ENCODE results near the gene CUL1. TPM values are rescaled to one million over a fixed set of nuclear protein-coding genes. Genes with fewer than 3 reads are reported as not detected.
"Not testable (repeated sequence)": the region's sequence is repeated elsewhere in the genome, so short reads cannot be mapped to it uniquely, and the experiment has no call there.

The CUL1 gene
- total RNA-seq, 1 experiment from 2014 or later: 37.8 TPM

DNA sequence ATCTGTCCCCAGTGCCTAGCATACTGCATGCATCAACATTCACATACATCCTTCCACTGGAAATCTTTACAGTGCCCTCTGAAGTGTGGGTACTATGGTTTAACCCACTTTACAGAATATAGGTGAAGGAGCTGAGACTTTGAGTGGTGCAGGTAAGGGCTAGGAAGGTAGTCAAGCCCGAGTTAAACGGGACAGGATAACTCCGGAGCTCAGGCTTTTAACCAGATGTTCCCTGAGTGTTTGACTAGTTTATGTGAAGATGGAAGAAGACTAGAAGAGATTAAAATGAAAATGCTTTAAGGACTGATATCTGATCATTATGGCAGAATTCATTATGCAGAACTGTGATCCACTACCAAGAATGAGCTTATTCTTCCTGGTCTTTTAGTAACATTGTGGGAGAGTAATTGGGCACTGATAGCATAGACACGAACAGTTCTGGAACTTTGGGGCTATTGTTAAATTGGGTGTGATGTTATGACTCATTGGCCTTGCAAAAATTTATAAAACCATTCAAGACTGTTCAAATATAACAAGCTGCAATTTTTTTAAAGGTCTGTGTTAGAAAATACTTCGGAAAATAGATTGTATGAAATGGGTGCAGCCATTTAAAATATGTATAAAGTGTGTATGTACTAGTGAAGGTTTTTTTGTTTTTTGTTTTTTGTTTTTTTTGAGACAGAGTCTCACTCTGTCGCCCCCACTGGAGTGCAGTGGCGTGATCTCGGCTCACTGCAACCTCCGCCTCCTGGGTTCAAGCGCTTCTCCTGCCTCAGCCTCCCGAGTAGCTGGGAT lies 4.4 kb downstream of the CUL1 start:
- CTCF ChIA-PET: no interaction called here
- no peaks in the 10 kb centered on the region for H3K9me3 Mint-ChIP-seq (ENCODE audit: low read depth, unreplicated experiment)
- intact Hi-C loops (cut with micrococcal nuclease; ENCODE audit: unreplicated experiment): no loop called here
- H3K4me3 Mint-ChIP-seq (ENCODE audit: low read depth, unreplicated experiment): no peak overlapping the region
- TF ChIP-seq CTCF (IDR thresholded peaks at IDR 0.05; ENCODE audit: unreplicated experiment): no peak
- H3K36me3 Mint-ChIP-seq (ENCODE audit: insufficient read depth, unreplicated experiment): peaks cover 32% of the 10 kb centered on the region
- peaks cover 57% of the 10 kb centered on the region for H3K4me1 Mint-ChIP-seq (ENCODE audit: low read depth, unreplicated experiment)
- H3K27me3 Mint-ChIP-seq (ENCODE audit: unreplicated experiment): no peaks in the 10 kb centered on the region
- no TSS peak for BruUV-seq (replicated peaks)
- DNase-seq: no peak
- H3K27ac Mint-ChIP-seq (ENCODE audit: unreplicated experiment): no peak overlapping the region

DNA sequence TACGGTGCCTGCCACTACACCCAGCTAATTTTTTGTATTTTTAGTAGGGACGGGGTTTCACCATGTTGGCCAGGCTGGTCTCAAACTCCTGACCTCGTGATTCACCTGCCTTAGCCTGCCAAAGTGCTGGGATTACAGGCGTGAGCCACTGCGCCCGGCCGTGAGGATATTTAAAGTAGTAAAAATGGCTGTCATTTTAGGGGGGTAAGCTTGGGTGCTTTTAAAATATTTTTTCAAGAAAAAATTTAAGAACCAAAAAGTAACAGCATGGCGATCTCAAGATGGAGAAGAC lies 4.9 kb downstream of the CUL1 start:
- BruUV-seq (replicated peaks); H3K9me3 Mint-ChIP-seq (ENCODE audit: low read depth, unreplicated experiment); intact Hi-C loops (cut with micrococcal nuclease; ENCODE audit: unreplicated experiment); H3K4me3 Mint-ChIP-seq (ENCODE audit: low read depth, unreplicated experiment); H3K27ac Mint-ChIP-seq (ENCODE audit: unreplicated experiment); H3K27me3 Mint-ChIP-seq (ENCODE audit: unreplicated experiment); DNase-seq: not testable (repeated sequence)
- Mint-ChIP-seq H3K36me3 (ENCODE audit: insufficient read depth, unreplicated experiment) (peaks cover 26% of the 10 kb centered on the region), H3K4me1 (ENCODE audit: low read depth, unreplicated experiment) (peaks cover 62% of the 10 kb centered on the region)
- CTCF ChIA-PET: interaction anchor here (0.6 kb wide), 1 partner anchor 15 kb away, joined by 3 read pairs; no protein-coding TSS in a partner anchor

DNA sequence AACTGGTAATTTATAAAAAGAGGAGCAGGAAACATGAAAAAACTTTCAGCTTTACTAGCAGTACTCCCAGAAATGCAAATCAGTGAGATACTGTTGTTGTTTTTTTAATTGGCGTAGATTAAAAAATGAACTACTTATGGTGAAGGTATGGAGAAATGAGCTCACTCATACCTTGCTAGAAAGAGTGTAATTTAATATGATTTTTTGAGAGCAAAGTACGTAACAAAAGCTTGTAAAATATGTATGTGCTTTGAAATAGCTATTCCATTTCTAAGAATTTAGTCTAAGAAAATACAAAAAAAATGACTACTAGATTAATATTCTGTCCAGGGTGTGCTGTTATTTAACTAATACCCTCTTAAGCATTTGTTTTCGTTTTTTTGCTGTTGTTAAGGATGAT lies 5.5 kb downstream of the CUL1 start:
- no TSS peak for BruUV-seq (replicated peaks)
- CTCF ChIA-PET: interaction anchor here (0.6 kb wide), 1 partner anchor 16 kb away, joined by 3 read pairs; no protein-coding TSS in a partner anchor
- DNase-seq: no peak
- no peak overlapping the region for H3K4me3 Mint-ChIP-seq (ENCODE audit: low read depth, unreplicated experiment)
- H3K4me1 Mint-ChIP-seq (ENCODE audit: low read depth, unreplicated experiment): peaks cover 63% of the 10 kb centered on the region
- no peaks in the 10 kb centered on the region for H3K9me3 Mint-ChIP-seq (ENCODE audit: low read depth, unreplicated experiment)
- intact Hi-C loops (cut with micrococcal nuclease; ENCODE audit: unreplicated experiment): no loop called here
- TF ChIP-seq CTCF (IDR thresholded peaks at IDR 0.05; ENCODE audit: unreplicated experiment): no peak
- H3K27ac Mint-ChIP-seq (ENCODE audit: unreplicated experiment): no peak overlapping the region
- H3K36me3 Mint-ChIP-seq (ENCODE audit: insufficient read depth, unreplicated experiment): peaks cover 20% of the 10 kb centered on the region
- no peaks in the 10 kb centered on the region for H3K27me3 Mint-ChIP-seq (ENCODE audit: unreplicated experiment)

- H3K36me3 Mint-ChIP-seq (ENCODE audit: insufficient read depth, unreplicated experiment): peaks cover 13% of the 10 kb centered on the region
- BruUV-seq (replicated peaks): no TSS peak
- DNase-seq: no peak
- intact Hi-C loops (cut with micrococcal nuclease; ENCODE audit: unreplicated experiment): no loop called here
- CTCF ChIA-PET: interaction anchor here (0.5 kb wide), 1 partner anchor 16 kb away, joined by 3 read pairs; no protein-coding TSS in a partner anchor
- H3K4me3 Mint-ChIP-seq (ENCODE audit: low read depth, unreplicated experiment): no peak overlapping the region
- TF ChIP-seq CTCF (IDR thresholded peaks at IDR 0.05; ENCODE audit: unreplicated experiment): no peak
- peaks cover 63% of the 10 kb centered on the region for H3K4me1 Mint-ChIP-seq (ENCODE audit: low read depth, unreplicated experiment)
- no peaks in the 10 kb centered on the region for H3K9me3 Mint-ChIP-seq (ENCODE audit: low read depth, unreplicated experiment)
- H3K27me3 Mint-ChIP-seq (ENCODE audit: unreplicated experiment): no peaks in the 10 kb centered on the region
- H3K27ac Mint-ChIP-seq (ENCODE audit: unreplicated experiment): no peak overlapping the region
Observed at GRCh38 chr7:148704970-148705369, 6.3 kb downstream of the CUL1 start.

- TF ChIP-seq CTCF (IDR thresholded peaks at IDR 0.05; ENCODE audit: unreplicated experiment): no peak
- Mint-ChIP-seq H3K27me3 (ENCODE audit: unreplicated experiment) (no peaks in the 10 kb centered on the region), H3K36me3 (ENCODE audit: insufficient read depth, unreplicated experiment) (no peaks in the 10 kb centered on the region), H3K27ac (ENCODE audit: unreplicated experiment) (no peak overlapping the region), H3K4me3 (ENCODE audit: low read depth, unreplicated experiment) (no peak overlapping the region), H3K9me3 (ENCODE audit: low read depth, unreplicated experiment) (no peaks in the 10 kb centered on the region), H3K4me1 (ENCODE audit: low read depth, unreplicated experiment) (peaks cover 51% of the 10 kb centered on the region)
- no peak for DNase-seq
- no TSS peak for BruUV-seq (replicated peaks)
- CTCF ChIA-PET: no interaction called here
- intact Hi-C loops (cut with micrococcal nuclease; ENCODE audit: unreplicated experiment): no loop called here
Observed at GRCh38 chr7:148706368-148706767, 7.7 kb downstream of the CUL1 start.

All from Calu3 (cell line).